Mesendoderm (in vitro differentiated cells): ENCODE data around the gene FKBP9. TPM values are rescaled to one million over a fixed set of nuclear protein-coding genes. Genes with fewer than 3 reads are reported as not detected.

Experiments
- DNase-seq: peaks from one replicate; pipeline ENCODE4 v3.0.0; 2013
- H2AK5ac ChIP-seq: 2 replicates; pipeline ENCODE4 v1.6.1; 2013; ENCODE audit warnings: low read length, inconsistent platforms
- H2BK120ac ChIP-seq: 2 replicates; pipeline ENCODE4 v1.6.1; 2013; ENCODE audit warnings: low read depth, mild to moderate bottlenecking, low read length, moderate library complexity, mixed read lengths
- H2BK15ac ChIP-seq: replicated peaks from 2 replicates; pipeline ENCODE4 v1.6.1; 2013; ENCODE audit warnings: low read depth, mild to moderate bottlenecking, moderate library complexity
- H2BK5ac ChIP-seq: 2 replicates; pipeline ENCODE4 v1.6.1; 2013; ENCODE audit warnings: low read length, inconsistent platforms
- H3K18ac ChIP-seq: 2 replicates; pipeline ENCODE4 v1.6.1; 2013; ENCODE audit warnings: mild to moderate bottlenecking, low read length, mixed read lengths
- H3K23ac ChIP-seq: one replicate; pipeline ENCODE4 v1.6.1; 2013; ENCODE audit warnings: low read length
- H3K27ac ChIP-seq: 2 replicates; pipeline ENCODE4 v1.5.1; 2013; ENCODE audit warnings: low read depth, mild to moderate bottlenecking, inconsistent platforms, low read length, moderate library complexity
- H3K27me3 ChIP-seq: 2 replicates; pipeline ENCODE4 v1.6.1; 2013; ENCODE audit warnings: low read length, control low read depth, mild to moderate bottlenecking, inconsistent platforms; ENCODE audit not compliant: insufficient read depth, poor library complexity
- H3K36me3 ChIP-seq: 2 replicates; pipeline ENCODE4 v1.6.1; 2013; ENCODE audit warnings: low read length, inconsistent platforms; ENCODE audit not compliant: control insufficient read depth, insufficient read depth
- H3K4ac ChIP-seq: one replicate; pipeline ENCODE4 v1.6.1; 2013; ENCODE audit warnings: low read depth, mild to moderate bottlenecking, low read length, moderate library complexity
- H3K4me1 ChIP-seq: 2 replicates; pipeline ENCODE4 v1.6.1; 2013; ENCODE audit warnings: low read depth, low read length, inconsistent platforms; ENCODE audit not compliant: control insufficient read depth
- H3K4me2 ChIP-seq: 2 replicates; pipeline ENCODE4 v1.6.1; 2013; ENCODE audit warnings: low read length
- H3K4me3 ChIP-seq: 2 replicates; pipeline ENCODE4 v1.5.1; 2013; ENCODE audit warnings: mild to moderate bottlenecking, low read length
- H3K56ac ChIP-seq: one replicate; pipeline ENCODE4 v1.6.1; 2013; ENCODE audit warnings: low read length
- H3K79me1 ChIP-seq: 2 replicates; pipeline ENCODE4 v1.6.1; 2013; ENCODE audit warnings: low read length, inconsistent platforms
- H3K79me2 ChIP-seq: 2 replicates; pipeline ENCODE4 v1.6.1; 2013; ENCODE audit warnings: mild to moderate bottlenecking, low read length; ENCODE audit not compliant: control insufficient read depth, insufficient read depth
- H3K9ac ChIP-seq: 2 replicates; pipeline ENCODE4 v1.6.1; 2013; ENCODE audit warnings: low read length, inconsistent platforms
- H4K5ac ChIP-seq: one replicate; pipeline ENCODE4 v1.6.1; 2013; ENCODE audit warnings: low read length
- H4K8ac ChIP-seq: one replicate; pipeline ENCODE4 v1.6.1; 2013; ENCODE audit warnings: low read depth, mild to moderate bottlenecking, control low read depth, low read length, moderate library complexity
- whole genome bisulfite sequencing: extraction: QIAGEN DNeasy Blood & Tissue Kit; methylation state at CpG from one replicate; pipeline ENCODE4 v1.1.7; 2013; ENCODE audit warnings: low lambda C conversion rate, missing lambda C conversion rate; ENCODE audit not compliant: insufficient coverage; ENCODE audit errors: extremely low coverage; 5-methylcytosine and 5-hydroxymethylcytosine counted together
- small RNA-seq: library from polyadenylated mRNA; stranded (forward); fragments of <200 nt; extraction: miRNeasy Mini kit (QIAGEN cat#:217004); gene quantifications from one replicate; pipeline ENCODE3, GENCODE V24; 2013; ENCODE audit not compliant: insufficient read depth

FKBP9 gene

GRCh38 chr7:33050535-33051318 is 93.5 kb downstream of the FKBP9 start:
- Histone ChIP-seq H4K8ac (no peak overlapping the region), H3K56ac (no peak overlapping the region), H3K9ac (no peak overlapping the region), H3K27ac (no peak overlapping the region), H3K4ac (no peak overlapping the region), H3K79me2 (peaks cover 20% of the 10 kb centered on the region), H3K36me3 (no peaks in the 10 kb centered on the region), H3K4me2 (no peak overlapping the region), H3K4me1 (no peaks in the 10 kb centered on the region), H3K23ac (no peak overlapping the region), H3K79me1 (peaks cover 4% of the 10 kb centered on the region), H2BK120ac (no peak overlapping the region), H4K5ac (no peak overlapping the region), H2BK15ac (no peak overlapping the region), H3K27me3 (no peaks in the 10 kb centered on the region), H3K4me3 (no peak overlapping the region), H3K18ac (no peak overlapping the region), H2BK5ac (no peak overlapping the region), H2AK5ac (no peak overlapping the region)
- WGBS = no CpG with 5 or more reads among the region's 1 CpG
- DNase-seq = peak; percentile 47

DNA sequence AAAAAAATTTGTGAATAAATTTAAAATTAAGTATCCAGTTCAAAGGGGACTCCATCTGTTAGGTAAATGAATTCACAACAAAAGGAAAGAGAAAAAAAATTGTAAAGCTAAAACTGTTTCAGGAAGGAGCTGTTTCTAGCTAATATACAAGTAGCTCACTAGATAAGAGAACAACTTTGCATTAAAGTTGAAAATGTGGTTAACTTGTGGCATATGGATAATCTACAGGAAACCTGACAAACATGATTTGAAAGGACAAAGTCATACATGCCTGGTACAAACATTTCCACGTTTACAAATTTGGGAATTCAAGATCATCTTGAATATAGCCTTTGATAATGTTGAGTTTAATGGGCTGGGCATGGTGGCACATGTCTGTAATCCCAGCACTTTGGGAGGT is 96.5 kb downstream of the FKBP9 start:
- Histone ChIP-seq H3K27ac (no peak overlapping the region), H3K9ac (no peak overlapping the region), H2BK15ac (no peak overlapping the region), H2BK5ac (no peak overlapping the region), H3K4ac (no peak overlapping the region), H3K56ac (no peak overlapping the region), H2BK120ac (no peak overlapping the region), H3K27me3 (no peaks in the 10 kb centered on the region), H3K4me1 (no peaks in the 10 kb centered on the region), H3K79me2 (peaks cover 27% of the 10 kb centered on the region), H3K79me1 (peaks cover 2% of the 10 kb centered on the region), H2AK5ac (no peak overlapping the region), H4K8ac (no peak overlapping the region), H4K5ac (no peak overlapping the region), H3K18ac (no peak overlapping the region), H3K4me2 (no peak overlapping the region), H3K23ac (no peak overlapping the region), H3K4me3 (no peak overlapping the region), H3K36me3 (no peaks in the 10 kb centered on the region)
- no CpG with 5 or more reads among the region's 1 CpG for WGBS
- DNase-seq = no peak

- Histone ChIP-seq H4K8ac (no peak overlapping the region), H2BK15ac (no peak overlapping the region), H2AK5ac (no peak overlapping the region), H2BK5ac (no peak overlapping the region), H2BK120ac (no peak overlapping the region), H3K4ac (no peak overlapping the region), H3K27ac (no peak overlapping the region), H3K23ac (no peak overlapping the region), H3K4me1 (no peaks in the 10 kb centered on the region), H3K4me2 (no peak overlapping the region), H3K27me3 (no peaks in the 10 kb centered on the region), H3K36me3 (no peaks in the 10 kb centered on the region), H3K79me1 (peaks cover 2% of the 10 kb centered on the region), H3K18ac (no peak overlapping the region), H3K79me2 (peaks cover 30% of the 10 kb centered on the region), H3K9ac (no peak overlapping the region), H4K5ac (no peak overlapping the region), H3K4me3 (no peak overlapping the region), H3K56ac (no peak overlapping the region)
- no CpG with 5 or more reads among the region's 2 CpGs for WGBS
- no peak for DNase-seq
These were observed 97.2 kb downstream of the FKBP9 start for GRCh38 chr7:33054261-33054964.

GRCh38 chr7:33055158-33055557 is 97.9 kb downstream of the FKBP9 start:
- Histone ChIP-seq H2BK5ac (no peak overlapping the region), H3K23ac (no peak overlapping the region)

More at GRCh38 chr7:33055158-33055557, 97.9 kb downstream of the FKBP9 start:
- Histone ChIP-seq H3K4me1 (no peaks in the 10 kb centered on the region), H3K79me1 (peaks cover 5% of the 10 kb centered on the region), H2AK5ac (no peak overlapping the region), H3K27ac (no peak overlapping the region), H2BK120ac (no peak overlapping the region), H3K4me2 (no peak overlapping the region), H3K27me3 (no peaks in the 10 kb centered on the region), H2BK15ac (no peak overlapping the region), H4K5ac (no peak overlapping the region), H3K4me3 (no peak overlapping the region), H3K56ac (no peak overlapping the region), H3K36me3 (no peaks in the 10 kb centered on the region), H3K79me2 (peaks cover 33% of the 10 kb centered on the region), H3K4ac (no peak overlapping the region), H3K9ac (no peak overlapping the region), H3K18ac (no peak overlapping the region), H4K8ac (no peak overlapping the region)
- no CpG with 5 or more reads among the region's 5 CpGs for WGBS
- DNase-seq = no peak

Small RNA genes within 50 kb of the gene (small RNA-seq; reads per million reads assigned to genes)
- not detected for gene AC083863.1
- not detected for gene RN7SL505P
- gene RNU6-388P = not detected
- not detected for gene RPS29P14
